Hindlimb muscle (tissue), 1 donor: ENCODE data around the gene SOX10. TPM values are rescaled to one million over a fixed set of nuclear protein-coding genes. Genes with fewer than 3 reads are reported as not detected.
A peak's percentile ranks its signal among the peaks of the same experiment; 100 is the strongest.
"Not testable (repeated sequence)": the region's sequence is repeated elsewhere in the genome, so short reads cannot be mapped to it uniquely, and the experiment has no call there.

Experiments
- DNase-seq: peaks from one replicate; pipeline ENCODE4 v3.0.0-alpha.2; 2013
- polyA plus RNA-seq: library from polyadenylated mRNA; unstranded; fragments of 120-200 nt; gene quantifications from one replicate; pipeline ENCODE4 v1.2.1, GENCODE V29; 2013; ENCODE audit not compliant: insufficient read length

Gene SOX10
- polyA plus RNA-seq, 1 donor, result 4.2 TPM

- DNase-seq, result no peak
Observed at GRCh38 chr22:37959231-37959825, 25.0 kb downstream of the SOX10 start.

- no peak for DNase-seq
Observed at GRCh38 chr22:37957232-37957631, 27.1 kb downstream of the SOX10 start.

- not testable (repeated sequence) for DNase-seq
Observed at GRCh38 chr22:37955825-37956397, 28.4 kb downstream of the SOX10 start.

- no peak for DNase-seq
Observed at GRCh38 chr22:37954686-37955085, 29.7 kb downstream of the SOX10 start.

- peak; percentile 95 for DNase-seq
Observed at GRCh38 chr22:37953437-37954179, 30.7 kb downstream of the SOX10 start, which contains the start of the genes C22orf23 and POLR2F. Gene C22orf23, minus strand, starts transcription at chr22:37953601. Its CDS starts 452 bp downstream, at chr22:37953149. Gene POLR2F, plus strand, starts transcription at chr22:37953699. Its CDS starts 89 bp downstream, at chr22:37953788.

GRCh38 chr22:37953062-37953436 lies 31.3 kb downstream of the SOX10 start:
- no peak for DNase-seq

- DNase-seq, result not testable (repeated sequence)
Observed at GRCh38 chr22:37952629-37953028, 31.7 kb downstream of the SOX10 start.

- no peak for DNase-seq
Observed at GRCh38 chr22:37951305-37951704, 33.0 kb downstream of the SOX10 start.

GRCh38 chr22:37947142-37947795 lies 37.1 kb downstream of the SOX10 start:
- DNase-seq, result not testable (repeated sequence)

- not testable (repeated sequence) for DNase-seq
Observed at GRCh38 chr22:37944423-37944822, 39.9 kb downstream of the SOX10 start.

- no peak for DNase-seq
Observed at GRCh38 chr22:37943825-37944198, 40.5 kb downstream of the SOX10 start.

GRCh38 chr22:37943136-37943824 lies 41.1 kb downstream of the SOX10 start:
- DNase-seq, result no peak

- no peak for DNase-seq
Observed at GRCh38 chr22:37942133-37942532, 42.2 kb downstream of the SOX10 start.

GRCh38 chr22:37940698-37941376 lies 43.5 kb downstream of the SOX10 start:
- DNase-seq, result no peak

- DNase-seq, result peak; percentile 71
Observed at GRCh38 chr22:37933711-37934376, 50.5 kb downstream of the SOX10 start.

GRCh38 chr22:37932821-37933578 lies 51.4 kb downstream of the SOX10 start:
- DNase-seq, result no peak

GRCh38 chr22:37932401-37932800 lies 52.0 kb downstream of the SOX10 start:
- no peak for DNase-seq

- no peak for DNase-seq
Observed at GRCh38 chr22:37931893-37932389, 52.4 kb downstream of the SOX10 start.

- DNase-seq, result no peak
Observed at GRCh38 chr22:37930952-37931440, 53.4 kb downstream of the SOX10 start.

- DNase-seq, result no peak
Observed at GRCh38 chr22:37930270-37930951, 53.9 kb downstream of the SOX10 start.
